SK-N-SH (cell line): Measurements from ENCODE around the gene SCN8A. TPM values are rescaled to one million over a fixed set of nuclear protein-coding genes. Genes with fewer than 3 reads are reported as not detected.

Experiments used
- CTCF ChIA-PET: fragments of 300-600, 350-600 bp; formaldehyde crosslinking; extraction: SDS; loops from one replicate; lab custom pipeline; 2021; lab: Yijun Ruan, JAX
- POLR2A ChIA-PET: fragments of 350-600 bp; sonication (Branson Sonifier 250); formaldehyde crosslinking; extraction: SDS; loops from one replicate; lab custom pipeline; 2020; ENCODE audit warnings: antibody characterized with exemption, inconsistent platforms; lab: Yijun Ruan, JAX
- DNase-seq: peaks from one replicate; pipeline ENCODE4 v3.0.0; 2012
- H2AFZ ChIP-seq: fragments of 200-600 bp; sonication (generic); 2 replicates; pipeline ENCODE4 v1.8.1; 2016; ENCODE audit warnings: antibody characterized with exemption, mild to moderate bottlenecking, low read depth
- H3F3A ChIP-seq: fragments of 200-600 bp; sonication (generic); replicated peaks from 2 replicates; pipeline ENCODE3; 2016; ENCODE audit warnings: antibody characterized with exemption, mild to moderate bottlenecking; ENCODE audit not compliant: insufficient read depth
- H3K27ac ChIP-seq, 2 experiments: fragments of 200-500 bp in 1 of 2; fragments of 200-600 bp in 1 of 2; sonication (Bioruptor generic) in 1 of 2; sonication (generic), shearing (Covaris generic) in 1 of 2; 2 replicates each; pipeline versions ENCODE4 v1.5.1 to v1.6.1; 2014 to 2016; ENCODE audit warnings: low read depth in 2 of 2, inconsistent platforms in 1 of 2, low read length in 1 of 2, mild to moderate bottlenecking in 1 of 2, mixed read lengths in 1 of 2
- H3K27me3 ChIP-seq: fragments of 200-600 bp; sonication (generic), shearing (Covaris generic); 2 replicates; pipeline ENCODE4 v1.6.1; 2016; ENCODE audit warnings: mixed run types; ENCODE audit not compliant: insufficient read depth
- H3K36me3 ChIP-seq, 2 experiments: fragments of 200-500 bp in 1 of 2; fragments of 200-600 bp in 1 of 2; sonication (Bioruptor generic) in 1 of 2; sonication (generic) in 1 of 2; replicated peaks in 1 of 2; 2 replicates each; pipeline versions ENCODE3 to v1.5.1; 2014 to 2016; ENCODE audit warnings: low read length in 1 of 2, mild to moderate bottlenecking in 1 of 2; ENCODE audit not compliant: insufficient read depth in 2 of 2, control insufficient read depth in 1 of 2
- H3K4me1 ChIP-seq, 2 experiments: fragments of 200-500 bp in 1 of 2; fragments of 200-600 bp in 1 of 2; sonication (Bioruptor generic) in 1 of 2; sonication (generic), shearing (Covaris generic) in 1 of 2; 2 replicates each; pipeline versions ENCODE4 v1.5.1 to v1.6.1; 2014 to 2016; ENCODE audit warnings: low read depth in 1 of 2, low read length in 1 of 2, mixed run types in 1 of 2; ENCODE audit not compliant: insufficient read depth in 2 of 2, control insufficient read depth in 1 of 2
- H3K4me2 ChIP-seq: fragments of 200-600 bp; sonication (generic), shearing (Covaris generic); 2 replicates; pipeline ENCODE4 v1.6.1; 2017; ENCODE audit warnings: mixed run types
- H3K4me3 ChIP-seq, 2 experiments: fragments of 200-500 bp in 1 of 2; fragments of 200-600 bp in 1 of 2; sonication (Bioruptor generic) in 1 of 2; sonication (generic), shearing (Covaris generic) in 1 of 2; 2 replicates each; pipeline versions ENCODE4 v1.5.1 to v1.8.1; 2014 to 2016; ENCODE audit warnings: low read depth in 2 of 2, inconsistent platforms in 1 of 2, low read length in 1 of 2, mild to moderate bottlenecking in 1 of 2, mixed read lengths in 1 of 2, moderate library complexity in 1 of 2
- H3K79me2 ChIP-seq: fragments of 200-600 bp; sonication (generic); 2 replicates; pipeline ENCODE4 v1.8.1; 2017; ENCODE audit warnings: mild to moderate bottlenecking; ENCODE audit not compliant: insufficient read depth
- H3K9ac ChIP-seq: fragments of 200-600 bp; sonication (generic); 2 replicates; pipeline ENCODE4 v1.6.1; 2017; ENCODE audit warnings: mixed run types
- H3K9me2 ChIP-seq: fragments of 200-600 bp; sonication (generic); 2 replicates; pipeline ENCODE4 v1.6.1; 2017; ENCODE audit warnings: mixed run types
- H3K9me3 ChIP-seq: fragments of 200-600 bp; sonication (generic); 2 replicates; pipeline ENCODE4 v1.6.1; 2017; ENCODE audit warnings: mixed run types, mild to moderate bottlenecking, moderate library complexity
- H4K20me1 ChIP-seq: fragments of 200-600 bp; sonication (generic); 2 replicates; pipeline ENCODE4 v1.6.1; 2017; ENCODE audit warnings: mild to moderate bottlenecking, mixed run types; ENCODE audit not compliant: insufficient read depth
- CTCF ChIP-seq: fragments of 200-600 bp; sonication (generic); IDR thresholded peaks from 2 replicates; pipeline ENCODE4 v1.6.1; 2017; ENCODE audit warnings: antibody characterized with exemption, mild to moderate bottlenecking, moderate library complexity
- EZH2phosphoT487 ChIP-seq: fragments of 200-600 bp; sonication (generic); IDR thresholded peaks from 2 replicates; pipeline ENCODE4 v1.6.1; 2017; ENCODE audit warnings: low read depth, mixed run types, mild to moderate bottlenecking, antibody characterized with exemption, moderate library complexity, borderline replicate concordance
- FOSL2 ChIP-seq: IDR thresholded peaks from 2 replicates; pipeline ENCODE4 v1.4.0; 2012; ENCODE audit warnings: low read depth, mild to moderate bottlenecking, moderate library complexity, borderline replicate concordance
- FOXJ3 ChIP-seq: sonication (generic); formaldehyde crosslinking; IDR thresholded peaks from 2 replicates; pipeline ENCODE4 v1.5.1; 2020; ENCODE audit warnings: mild to moderate bottlenecking, missing genetic modification reagents
- GABPA ChIP-seq: IDR thresholded peaks from 2 replicates; pipeline ENCODE4 v1.4.0; 2012; ENCODE audit warnings: low read depth, mild to moderate bottlenecking
- GATA2 ChIP-seq: sonication (generic); formaldehyde crosslinking; IDR thresholded peaks from 2 replicates; pipeline ENCODE4 v1.5.0; 2020; ENCODE audit warnings: mild to moderate bottlenecking, missing genetic modification reagents
- JUND ChIP-seq: IDR thresholded peaks from 2 replicates; pipeline ENCODE4 v1.4.0; 2012
- PBX3 ChIP-seq: IDR thresholded peaks from 2 replicates; pipeline ENCODE4; 2012
- REST ChIP-seq: IDR thresholded peaks from 2 replicates; pipeline ENCODE4 v1.6.1; 2012; ENCODE audit warnings: mild to moderate bottlenecking, low read depth, low read length, moderate library complexity
- SMC3 ChIP-seq: IDR thresholded peaks from 2 replicates; pipeline ENCODE4 v1.6.1; 2012; ENCODE audit warnings: low read depth, low read length, improper control_type of control experiment
- TAF1 ChIP-seq: IDR thresholded peaks from 2 replicates; pipeline ENCODE4 v1.6.1; 2012; ENCODE audit warnings: low read depth, mild to moderate bottlenecking, low read length, moderate library complexity, borderline replicate concordance
- TCF12 ChIP-seq: IDR thresholded peaks from 2 replicates; pipeline ENCODE4 v1.4.0; 2012
- TEAD4 ChIP-seq: IDR thresholded peaks from 2 replicates; pipeline ENCODE4 v1.4.0; 2012; ENCODE audit warnings: mild to moderate bottlenecking, borderline replicate concordance; ENCODE audit not compliant: insufficient read depth
- USF1 ChIP-seq: IDR thresholded peaks from 2 replicates; pipeline ENCODE4 v1.4.0; 2012; ENCODE audit warnings: low read depth, borderline replicate concordance
- USF2 ChIP-seq: fragments of 150-350 bp; IDR thresholded peaks from 2 replicates; pipeline ENCODE4 v1.6.1; 2017; ENCODE audit warnings: antibody characterized with exemption, low read length, low read depth, borderline replicate concordance
- WGBS: methylation state at CpG from one replicate; pipeline ENCODE4 v1.1.6; 2017; ENCODE audit warnings: low lambda C conversion rate; 5-methylcytosine and 5-hydroxymethylcytosine counted together
- polyA plus RNA-seq, 3 experiments: library from polyadenylated mRNA; depleted of rRNA; stranded (reverse); fragments of >200 nt; gene quantifications; 2 replicates each; pipeline ENCODE4 v1.2.3, GENCODE V29; 2012

SCN8A gene
- polyA plus RNA-seq, 1 of the 3 experiments (the other 2 are of a cell fraction) = 7.1 TPM

- TF ChIP-seq TCF12 (no peak), JUND (no peak), SMC3 (no peak), CTCF (no peak), GABPA (no peak), REST (no peak), TAF1 (no peak), EZH2phosphoT487 (no peak), PBX3 (no peak), FOSL2 (no peak), FOXJ3 (no peak), TEAD4 (no peak), USF1 (no peak), USF2 (no peak), GATA2 (CRISPR knock-in tag) (no peak)
- POLR2A ChIA-PET = interaction anchor here (1.1 kb wide), 1 partner anchor 16 kb away, joined by 5 read pairs; no protein-coding TSS in a partner anchor
- no peak overlapping the region; a peak in 1 of 4 replicates for H3K27ac ChIP-seq
These were observed 245.8 kb downstream of the SCN8A start for GRCh38 chr12:51836827-51837173.

More at GRCh38 chr12:51836827-51837173, 245.8 kb downstream of the SCN8A start:
- Histone ChIP-seq H3K9me2 (no peaks in the 10 kb centered on the region), H3K4me1 (peaks cover 0 to 41% of the 10 kb centered on the region in 2 experiments; a peak in 1 of 4 replicates), H4K20me1 (no peaks in the 10 kb centered on the region), H3K27me3 (no peaks in the 10 kb centered on the region; the same call in 1 of the 2 replicates), H3F3A (no peaks in the 10 kb centered on the region), H3K79me2 (no peaks in the 10 kb centered on the region), H3K4me2 (no peak overlapping the region), H3K9me3 (no peaks in the 10 kb centered on the region), H3K9ac (no peak overlapping the region), H2AFZ (no peak overlapping the region), H3K36me3 (no peaks in the 10 kb centered on the region), H3K4me3 (no peak overlapping the region)
- WGBS = 88% methylated on average over 5 of the region's 6 CpGs
- DNase-seq = no peak
- CTCF ChIA-PET = interaction anchor here (1.0 to 4.8 kb wide), 6 partner anchors 9 to 415 kb away, joined by 3 to 25 read pairs (median 4); no protein-coding TSS in a partner anchor
